SU-DHL-6 (cell line): Measurements from ENCODE around the gene CCDC80.

Experiments
- H2AFZ ChIP-seq: fragments of 200-600 bp; sonication (generic); 2 replicates; pipeline ENCODE4 v1.6.1; 2014; ENCODE audit warnings: low read depth, mild to moderate bottlenecking, moderate library complexity, mixed read lengths, antibody characterized with exemption, low read length; ENCODE audit not compliant: severe bottlenecking
- H3F3A ChIP-seq: fragments of 200-600 bp; shearing (Covaris generic); 2 replicates; pipeline ENCODE4 v1.6.0; 2016; ENCODE audit warnings: antibody characterized with exemption, mild to moderate bottlenecking; ENCODE audit not compliant: insufficient read depth
- H3K27ac ChIP-seq: fragments of 200-600 bp; sonication (generic); 2 replicates; pipeline ENCODE4 v1.5.1; 2016; ENCODE audit warnings: low read depth, mild to moderate bottlenecking, low read length, moderate library complexity, mixed read lengths
- H3K27me3 ChIP-seq: fragments of 200-600 bp; sonication (generic), shearing (Covaris generic); 2 replicates; pipeline ENCODE4 v1.6.0; 2014; ENCODE audit warnings: mild to moderate bottlenecking, low read length
- H3K36me3 ChIP-seq: fragments of 200-600 bp; sonication (generic); 2 replicates; pipeline ENCODE4 v1.6.1; 2014; ENCODE audit warnings: mild to moderate bottlenecking, low read length, mixed read lengths
- H3K4me2 ChIP-seq: fragments of 300-600, 200-600 bp; shearing (Covaris generic), sonication (generic); 2 replicates; pipeline ENCODE4 v1.6.0; 2014; ENCODE audit warnings: low read length, low read depth, mild to moderate bottlenecking; ENCODE audit not compliant: poor library complexity, severe bottlenecking
- H3K4me3 ChIP-seq: fragments of 200-600 bp; sonication (generic); 2 replicates; pipeline ENCODE4 v1.5.1; 2014; ENCODE audit warnings: antibody characterized with exemption, low read length, mild to moderate bottlenecking, mixed read lengths; ENCODE audit not compliant: insufficient read depth, poor library complexity, severe bottlenecking
- H3K79me2 ChIP-seq: fragments of 200-600 bp; sonication (generic); 2 replicates; pipeline ENCODE4 v1.6.1; 2014; ENCODE audit warnings: mild to moderate bottlenecking, low read length, moderate library complexity; ENCODE audit not compliant: insufficient read depth
- H3K9ac ChIP-seq: fragments of 200-600 bp; sonication (generic); 2 replicates; pipeline ENCODE4 v1.7.0; 2014; ENCODE audit warnings: mild to moderate bottlenecking, low read length
- H3K9me2 ChIP-seq: fragments of 200-600 bp; sonication (generic); replicated peaks from 2 replicates; pipeline ENCODE4 v1.6.1; 2014; ENCODE audit warnings: low read length; ENCODE audit not compliant: insufficient read depth
- H3K9me3 ChIP-seq: fragments of 200-600 bp; sonication (generic); 2 replicates; pipeline ENCODE4 v1.6.1; 2014; ENCODE audit warnings: low read length, mixed read lengths; ENCODE audit not compliant: insufficient read depth
- H4K20me1 ChIP-seq: fragments of 200-600 bp; sonication (generic); 2 replicates; pipeline ENCODE4 v1.6.1; 2014; ENCODE audit warnings: low read depth, mild to moderate bottlenecking, antibody characterized with exemption, low read length, moderate library complexity, mixed read lengths
- CTCF ChIP-seq: fragments of 200-600 bp; sonication (generic); IDR thresholded peaks from one replicate; pipeline ENCODE4 v1.5.1; 2017; ENCODE audit warnings: antibody characterized with exemption, mild to moderate bottlenecking, low read length, moderate library complexity; ENCODE audit not compliant: insufficient read depth, poor library complexity, severe bottlenecking
- EZH2phosphoT487 ChIP-seq: fragments of 200-600 bp; sonication (generic), shearing (Covaris generic); conservative IDR thresholded peaks from 2 replicates; pipeline ENCODE4 v1.6.1; 2018; ENCODE audit warnings: mild to moderate bottlenecking, antibody characterized with exemption, low read length, moderate library complexity, mixed read lengths

CCDC80 gene

GRCh38 chr3:112638327-112639020 lies 2.5 kb downstream of the CCDC80 start:
- Histone ChIP-seq H3K9me2 (no peaks in the 10 kb centered on the region), H3K9ac (no peak overlapping the region), H3K9me3 (no peaks in the 10 kb centered on the region), H3K27me3 (no peaks in the 10 kb centered on the region), H3K36me3 (no peaks in the 10 kb centered on the region), H3K4me2 (no peak overlapping the region), H3F3A (no peaks in the 10 kb centered on the region), H3K27ac (no peak overlapping the region), H3K79me2 (no peaks in the 10 kb centered on the region), H2AFZ (no peak overlapping the region), H4K20me1 (no peaks in the 10 kb centered on the region), H3K4me3 (no peak overlapping the region)
- no peak for TF ChIP-seq CTCF

- Histone ChIP-seq H3K9me3 (no peaks in the 10 kb centered on the region), H2AFZ (no peak overlapping the region), H3K27me3 (no peaks in the 10 kb centered on the region), H3K4me2 (no peak overlapping the region), H3K79me2 (no peaks in the 10 kb centered on the region), H3K9ac (no peak overlapping the region), H3K9me2 (no peaks in the 10 kb centered on the region), H3K27ac (no peak overlapping the region), H3K36me3 (no peaks in the 10 kb centered on the region), H3K4me3 (no peak overlapping the region), H3F3A (no peaks in the 10 kb centered on the region), H4K20me1 (no peaks in the 10 kb centered on the region)
- TF ChIP-seq CTCF (no peak), EZH2phosphoT487 (no peak)
Measured at GRCh38 chr3:112637700-112638099, 3.2 kb downstream of the CCDC80 start.

GRCh38 chr3:112635674-112636073 lies 5.3 kb downstream of the CCDC80 start:
- no peaks in the 10 kb centered on the region for H4K20me1 ChIP-seq
- H3K9me2 ChIP-seq = no peaks in the 10 kb centered on the region
- H3K9me3 ChIP-seq = no peaks in the 10 kb centered on the region
- H3K27me3 ChIP-seq = no peaks in the 10 kb centered on the region
- H3K9ac ChIP-seq = no peak overlapping the region
- no peak for TF ChIP-seq EZH2phosphoT487
- no peak for TF ChIP-seq CTCF
- no peaks in the 10 kb centered on the region for H3F3A ChIP-seq
- H3K79me2 ChIP-seq = no peaks in the 10 kb centered on the region
- H2AFZ ChIP-seq = no peak overlapping the region
- no peak overlapping the region for H3K4me3 ChIP-seq
- H3K27ac ChIP-seq = no peak overlapping the region
- no peak overlapping the region for H3K4me2 ChIP-seq
- H3K36me3 ChIP-seq = no peaks in the 10 kb centered on the region
